GM08714 (cell line): Measurements from ENCODE around the gene FUT3.

Source experiments
- H3K4me3 ChIP-seq: fragments of 200-500 bp; sonication (Bioruptor generic); 2 replicates; pipeline ENCODE4 v1.5.1; 2014; ENCODE audit warnings: mild to moderate bottlenecking, low read length, inconsistent platforms
- ZNF274 ChIP-seq: IDR thresholded peaks from 2 replicates; pipeline ENCODE4 v1.6.1; 2012; ENCODE audit warnings: mild to moderate bottlenecking, low read depth, low read length

The FUT3 gene

DNA sequence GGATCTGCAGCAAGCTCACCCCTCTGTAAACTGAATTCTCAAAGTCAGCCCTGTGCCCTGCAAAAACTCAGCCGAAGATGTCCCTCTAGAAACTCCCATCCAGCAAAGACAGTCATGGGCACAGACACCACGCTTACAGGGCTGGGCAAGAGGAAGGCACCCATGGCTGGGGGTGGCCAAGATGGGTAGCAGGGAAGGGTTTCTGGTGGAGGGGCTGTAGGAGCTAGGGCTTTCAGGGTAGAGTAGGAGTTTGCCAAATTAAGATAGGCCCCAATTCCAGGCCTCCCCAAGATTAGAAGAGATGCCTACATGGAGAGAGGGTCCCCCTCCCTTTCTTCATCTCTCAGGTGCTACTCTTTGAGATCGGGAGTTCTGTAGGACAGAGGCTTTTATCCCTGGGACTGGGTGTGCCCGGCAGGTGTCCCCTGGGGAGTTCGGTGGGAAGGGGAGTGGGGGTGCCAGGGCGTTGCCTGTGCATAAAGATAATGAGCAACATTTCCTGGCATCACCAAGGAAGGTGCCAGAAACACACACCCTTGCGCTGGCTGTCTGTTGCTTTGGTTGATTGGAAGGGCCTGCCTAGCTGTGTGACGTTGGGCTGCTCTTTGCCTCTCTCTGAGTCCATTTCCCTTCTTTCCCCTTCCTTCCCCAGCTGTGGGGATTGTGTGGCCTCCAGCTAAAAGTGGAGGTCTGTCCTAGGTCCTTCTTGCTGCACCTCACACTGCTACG, 37.0 kb downstream of the FUT3 start:
- TF ChIP-seq ZNF274 = no peak
- no peak overlapping the region for H3K4me3 ChIP-seq

DNA sequence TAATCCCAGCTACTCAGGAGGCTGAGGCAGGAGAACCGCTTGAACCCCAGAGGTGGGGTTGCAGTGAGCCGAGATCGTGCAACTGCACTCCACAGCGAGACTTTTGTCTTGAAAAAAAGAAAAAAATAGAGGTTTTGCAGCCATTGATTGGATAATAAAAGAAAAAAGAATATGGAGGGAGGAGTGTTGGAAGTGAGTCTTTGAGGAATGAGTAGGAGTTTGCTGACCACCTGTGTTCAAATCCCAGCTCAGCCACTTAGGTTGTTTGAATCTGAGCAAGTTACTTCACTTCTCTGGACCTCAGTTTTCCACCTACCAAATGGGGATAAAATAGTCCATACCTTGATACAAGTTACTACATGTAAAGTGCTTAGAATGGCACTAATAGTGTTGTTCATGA, 40.1 kb downstream of the FUT3 start:
- no peak overlapping the region for H3K4me3 ChIP-seq
- no peak for TF ChIP-seq ZNF274

DNA sequence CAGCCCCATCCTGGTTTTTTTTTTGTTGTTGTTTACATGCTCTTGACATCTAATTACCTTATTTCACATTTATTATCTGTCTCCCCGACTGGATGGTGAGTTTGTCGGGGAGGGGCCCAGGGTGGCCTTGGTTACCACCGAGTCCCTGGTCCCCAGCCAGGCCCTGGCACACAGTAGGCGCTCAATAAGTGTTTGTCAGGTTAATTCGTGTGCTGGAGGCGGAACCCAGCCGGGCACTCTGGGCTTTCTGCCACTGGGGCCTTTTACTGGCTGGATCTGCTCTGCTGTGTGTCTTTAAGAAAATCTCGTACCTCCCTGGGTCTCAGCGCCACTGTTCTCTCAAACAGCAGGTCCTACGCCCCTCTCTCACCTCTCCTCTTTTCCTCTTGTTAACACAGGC, 41.8 kb downstream of the FUT3 start:
- TF ChIP-seq ZNF274 = no peak

DNA sequence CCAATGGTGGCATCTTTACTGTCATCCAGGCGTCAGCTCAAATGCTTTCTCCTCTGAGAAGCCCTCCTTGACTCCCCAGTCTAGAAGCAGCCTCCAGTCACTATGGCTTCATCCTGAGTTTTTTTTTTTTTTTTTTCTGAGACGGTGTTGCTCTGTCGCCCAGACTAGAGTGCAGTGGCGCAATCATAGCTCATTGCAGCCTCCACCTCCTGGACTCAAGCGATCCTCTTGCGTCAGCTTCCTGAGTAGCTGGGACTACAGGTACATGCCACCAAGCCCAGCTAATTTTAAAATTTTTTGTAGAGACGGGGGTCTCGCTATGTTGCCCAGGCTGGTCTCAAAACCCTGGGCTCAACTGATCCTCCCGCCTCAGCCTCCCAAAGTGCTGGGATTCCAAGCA, 42.2 kb downstream of the FUT3 start:
- no peak for TF ChIP-seq ZNF274
- H3K4me3 ChIP-seq = no peak overlapping the region

More for the DNA sequence above, 41.8 kb downstream of the FUT3 start:
- no peak overlapping the region for H3K4me3 ChIP-seq

DNA sequence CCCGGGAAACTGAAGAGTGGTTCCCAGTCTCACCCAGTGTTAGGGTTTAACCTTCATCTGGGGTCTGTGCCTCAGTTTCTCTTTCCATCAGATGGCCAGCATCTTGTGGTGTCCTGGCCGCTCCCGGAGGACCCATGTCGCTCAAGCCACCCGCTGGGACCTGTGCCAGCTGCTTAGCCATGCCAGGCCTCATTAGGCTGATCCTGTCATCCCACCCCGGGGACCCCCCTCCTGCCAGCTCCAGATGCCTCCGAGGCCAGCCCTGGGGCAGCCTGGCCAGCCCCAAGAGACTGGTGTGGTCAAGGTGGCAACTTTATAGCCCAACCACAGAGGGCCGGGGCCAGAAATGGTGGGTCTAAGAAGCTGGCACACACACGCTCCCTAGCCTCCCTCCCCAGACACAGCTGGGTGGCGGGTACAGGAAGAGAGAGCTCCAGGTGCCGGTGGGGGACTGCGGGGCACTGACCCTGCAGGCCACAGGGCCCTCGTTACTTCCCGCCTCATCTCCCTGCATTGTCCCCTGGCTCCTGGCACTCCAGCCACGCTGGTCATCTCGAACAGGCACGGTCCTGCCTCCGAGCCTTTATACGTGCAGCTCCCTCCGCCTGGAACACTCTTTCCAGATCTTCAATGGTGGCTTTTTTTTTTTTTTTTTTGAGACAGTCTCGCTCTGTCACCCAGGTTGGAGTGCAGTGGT, 43.0 kb downstream of the FUT3 start:
- H3K4me3 ChIP-seq = no peak overlapping the region
- TF ChIP-seq ZNF274 = no peak

DNA sequence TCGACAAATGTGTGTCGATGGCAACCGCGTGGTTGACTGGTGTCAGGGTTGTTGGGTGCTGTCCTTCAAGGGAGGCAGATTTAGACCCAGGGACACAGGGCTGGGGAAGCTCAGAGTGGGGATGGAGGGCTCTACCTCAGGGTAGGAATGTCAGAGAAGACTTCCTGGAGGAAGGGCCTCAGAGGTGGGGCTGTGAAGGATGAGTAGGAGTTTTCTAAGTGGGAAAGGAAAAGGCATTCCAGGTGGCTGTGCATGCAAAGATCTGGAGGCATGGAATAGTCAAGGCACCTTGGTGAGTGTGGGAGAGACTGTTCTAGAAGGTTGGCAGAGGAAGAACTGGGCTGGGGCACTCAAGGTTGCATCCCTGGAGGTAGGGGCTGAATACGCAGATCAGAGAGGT, 44.3 kb downstream of the FUT3 start:
- no peak overlapping the region for H3K4me3 ChIP-seq
- no peak for TF ChIP-seq ZNF274

DNA sequence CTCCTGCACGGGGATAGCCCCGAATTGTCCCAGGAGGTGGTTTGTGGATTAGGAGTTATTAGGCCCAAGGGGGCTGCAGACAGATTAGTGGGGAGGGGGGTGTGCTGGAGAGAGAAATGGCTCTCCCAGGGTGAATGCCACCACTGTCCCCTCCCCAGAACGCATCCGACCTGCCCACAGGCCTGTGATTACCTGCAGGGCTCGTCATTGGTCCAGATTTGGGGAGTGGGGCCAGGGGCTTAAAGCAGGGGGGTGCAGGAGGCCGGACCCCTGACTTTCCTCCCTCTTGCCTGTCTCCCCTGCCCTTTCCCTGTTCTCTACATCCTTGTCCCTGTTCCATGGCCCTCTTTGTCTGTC, 45.1 kb downstream of the FUT3 start:
- no peak for TF ChIP-seq ZNF274
- H3K4me3 ChIP-seq = no peak overlapping the region

DNA sequence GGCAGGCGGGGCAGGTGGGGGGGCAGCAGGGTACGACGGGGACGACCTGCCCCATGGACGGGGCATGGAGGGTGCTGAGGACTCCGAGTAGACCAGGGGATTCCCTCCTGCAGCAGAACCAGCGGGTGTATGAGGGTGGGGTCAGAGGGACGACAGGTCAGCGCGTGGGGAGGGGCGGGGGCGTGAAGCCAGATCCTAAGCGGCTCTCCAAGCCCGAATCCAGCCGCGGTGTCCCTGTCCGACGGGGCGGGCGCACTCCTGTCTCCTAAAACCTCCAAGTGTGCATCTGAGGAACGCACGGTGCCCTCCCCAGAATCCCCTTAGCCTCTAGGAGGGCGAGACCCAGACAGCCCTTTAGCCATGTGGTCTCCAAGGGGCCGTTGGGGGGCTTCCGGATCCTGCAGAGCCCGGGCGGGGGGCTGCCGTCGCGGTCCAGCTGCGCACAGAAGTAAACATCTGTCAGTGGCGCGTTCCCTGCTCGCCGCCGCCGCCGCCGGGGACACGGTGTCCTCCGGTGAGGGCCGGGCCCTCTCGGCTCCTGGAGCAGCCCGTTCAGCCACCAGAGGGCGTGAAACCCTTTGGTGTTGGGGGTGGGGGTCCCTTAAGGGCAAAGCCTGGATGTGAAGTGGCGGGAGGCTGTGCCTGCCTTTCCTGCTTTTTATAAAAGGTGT, 45.7 kb downstream of the FUT3 start:
- no peak for TF ChIP-seq ZNF274
- H3K4me3 ChIP-seq = no peak overlapping the region

DNA sequence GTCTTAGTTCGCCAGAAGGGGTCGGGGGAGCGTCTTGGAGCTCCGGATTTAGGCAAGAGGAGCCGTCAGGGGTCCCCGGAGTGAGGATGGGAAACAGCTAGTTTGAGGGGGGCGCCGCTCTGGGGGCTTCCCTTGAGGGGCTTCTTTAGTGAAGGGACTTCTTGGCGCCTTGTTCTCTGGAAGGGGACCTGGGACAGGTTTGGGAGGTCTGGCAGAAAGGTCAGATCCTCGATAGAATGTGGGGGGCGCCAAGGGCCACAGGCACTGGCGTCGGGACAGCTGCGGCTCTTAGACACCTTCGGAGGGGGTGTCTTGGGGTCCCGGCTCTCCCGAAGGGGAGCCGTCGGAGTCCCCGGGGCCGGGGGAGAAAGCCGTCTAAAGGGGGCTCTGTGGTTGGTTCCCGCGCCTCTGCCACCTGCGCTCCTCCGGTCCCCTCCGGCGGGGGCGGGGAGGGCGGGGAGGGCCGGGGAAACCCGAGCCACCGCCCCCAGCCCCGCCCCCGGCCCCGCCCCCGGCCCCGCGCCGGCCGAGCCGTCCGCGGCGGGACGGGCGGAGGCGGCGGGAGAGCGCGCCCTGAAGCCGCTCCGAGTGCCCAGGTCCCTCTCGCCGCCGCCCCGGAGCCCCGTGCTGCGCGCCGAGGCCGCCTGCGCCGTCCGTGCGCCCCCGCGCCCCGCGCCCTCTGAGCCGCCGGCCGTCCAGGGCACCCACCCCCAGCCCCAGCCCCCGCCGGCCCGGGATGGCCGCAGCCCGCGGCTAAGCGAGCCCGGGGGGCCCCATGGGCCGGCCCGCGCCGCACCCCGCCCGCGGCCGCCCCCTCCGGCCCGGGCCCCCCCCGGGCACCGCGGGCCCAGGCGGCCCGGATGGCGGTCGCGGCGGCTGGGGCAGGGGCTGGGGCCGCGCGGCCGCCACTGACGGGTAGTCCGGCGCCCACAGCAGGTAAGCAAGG, 46.5 kb downstream of the FUT3 start, which contains the start of gene NRTN:
NRTN (plus strand) TSS at position 552 of the 946 bp plus-strand sequence. CDS start 19,099 bp downstream, outside the sequence.
- H3K4me3 ChIP-seq = no peak within 1 kb of the TSS
- no peak for TF ChIP-seq ZNF274

DNA sequence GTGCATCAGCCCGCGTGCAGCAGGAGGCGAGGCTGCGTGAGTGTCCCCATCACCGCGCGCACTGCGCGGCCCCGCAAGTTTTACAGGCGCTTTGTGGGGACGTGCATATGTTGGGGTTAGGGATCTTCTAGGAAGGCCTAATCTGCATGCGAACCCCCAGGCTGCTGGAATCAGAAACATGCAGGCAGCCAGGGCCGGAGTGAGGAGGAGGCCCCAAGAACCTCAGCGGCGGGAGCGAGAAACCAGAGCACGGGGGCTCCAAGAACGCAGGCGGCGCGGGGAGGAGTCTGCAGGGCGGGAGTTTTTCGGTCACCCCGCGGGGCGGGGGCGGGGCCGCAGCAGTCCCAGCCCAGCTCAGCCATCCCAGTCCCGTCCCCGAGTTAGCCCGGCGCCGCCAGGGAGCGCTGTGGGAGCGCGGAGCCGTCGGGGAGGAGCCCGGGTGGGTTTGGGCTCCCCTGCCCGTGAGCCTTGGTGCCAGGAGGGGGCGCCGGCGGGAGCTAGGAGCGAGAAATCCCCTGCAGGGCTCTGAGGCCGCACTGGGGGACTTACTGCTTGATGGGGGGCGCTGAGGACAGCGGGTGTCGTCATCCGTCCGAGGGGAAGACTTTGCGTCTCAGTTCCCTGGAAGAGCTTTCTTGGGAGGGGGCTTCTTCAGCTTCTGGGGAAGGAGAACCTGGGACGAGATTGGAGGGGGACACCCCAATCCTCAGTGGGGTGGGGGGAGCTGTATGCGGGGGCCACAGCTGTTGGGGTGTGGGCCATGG, 47.3 kb downstream of the FUT3 start:
- no peak overlapping the region; the same call in 1 of the 2 replicates for H3K4me3 ChIP-seq

DNA sequence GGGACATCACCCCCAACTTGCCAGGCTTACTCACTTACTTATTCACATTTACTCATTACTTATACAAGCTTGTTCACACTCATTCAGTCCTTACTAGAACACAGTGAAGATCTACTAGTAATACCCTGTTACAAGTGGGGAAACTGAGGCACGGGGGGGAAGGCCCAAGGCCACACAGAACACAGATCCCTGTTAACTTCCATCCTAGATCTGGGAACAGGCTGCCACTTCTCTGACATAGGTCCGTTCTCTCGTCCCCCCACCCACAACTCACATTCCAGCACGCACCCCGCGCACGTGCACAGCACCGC, 47.9 kb downstream of the FUT3 start:
- no peak for TF ChIP-seq ZNF274
- H3K4me3 ChIP-seq = no peak overlapping the region; the same call in 1 of the 2 replicates

More for the DNA sequence above, 47.3 kb downstream of the FUT3 start:
- TF ChIP-seq ZNF274 = no peak

DNA sequence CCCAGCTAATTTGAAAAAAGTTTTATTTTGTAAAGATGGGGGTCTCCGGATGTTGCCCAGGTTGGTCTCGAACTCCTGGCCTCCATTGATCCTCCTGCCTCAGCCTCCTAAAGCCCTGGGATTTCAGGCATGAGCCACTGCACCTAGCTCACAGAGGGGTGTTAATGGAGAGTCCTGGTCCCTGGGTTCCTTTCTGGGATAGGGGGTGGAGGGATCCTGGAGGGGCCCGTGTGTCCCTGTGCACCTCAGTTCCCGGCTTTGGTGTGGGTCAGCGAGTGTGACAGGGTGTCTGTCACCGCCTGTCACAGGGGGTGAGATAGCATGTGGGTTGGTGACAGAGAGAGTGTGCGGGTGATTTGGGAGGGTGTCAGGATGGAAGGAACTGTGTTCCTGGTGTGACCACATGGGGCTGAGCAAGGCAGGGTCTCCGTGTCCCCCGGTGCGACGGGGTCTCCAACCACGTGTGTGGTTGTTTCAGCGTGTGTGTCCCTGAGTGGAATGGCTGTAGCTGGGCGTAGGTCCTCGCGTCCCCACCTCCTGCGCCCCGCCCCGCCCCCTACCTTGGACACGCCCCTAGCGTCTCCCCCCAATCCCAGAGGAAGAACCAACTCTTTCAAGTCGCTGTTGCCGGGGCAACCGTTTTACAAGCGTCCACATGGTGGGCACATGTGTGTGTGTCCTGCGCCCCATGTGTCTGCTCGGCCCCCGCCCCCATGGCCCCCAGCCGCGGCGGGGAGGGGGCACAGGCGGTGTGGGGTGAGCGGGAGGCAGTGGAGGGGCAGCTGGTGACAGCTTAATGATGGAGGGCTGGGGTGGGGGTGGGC, 49.2 kb downstream of the FUT3 start:
- no peak overlapping the region for H3K4me3 ChIP-seq
- no peak for TF ChIP-seq ZNF274
